Natural killer cell treated with Interleukin-12 subunit alpha and Interleukin-12 subunit beta and Interleukin-15 and Interleukin-18, amount 100 ng/mL, for 72 hours (primary cell): ENCODE results near the gene MEF2B. TPM values are rescaled to one million over a fixed set of nuclear protein-coding genes. Genes with fewer than 3 reads are reported as not detected.
A peak's percentile ranks its signal among the peaks of the same experiment; 100 is the strongest.
"Not testable (repeated sequence)": the region's sequence is repeated elsewhere in the genome, so short reads cannot be mapped to it uniquely, and the experiment has no call there.

Experiments used
- ATAC-seq, 2 donors: fragments of 150-1000 bp; cut with Tn5 transposase in 1 of 2; sonication (Bioruptor Pico), chemical (Tn5 transposase) in 1 of 2; 2 replicates each; pipeline ENCODE4 v1.10.0; 2021
- DNase-seq: peaks from one replicate; pipeline ENCODE4 v3.0.0; 2022; ENCODE audit warnings: low spot score
- H3K27ac Mint-ChIP-seq, 2 donors: 1 replicate in 1 of 2; 2 replicates in 1 of 2; pipeline ENCODE4 v1.8.0; 2022; ENCODE audit warnings: mixed read lengths in 2 of 2, mild to moderate bottlenecking in 1 of 2, moderate library complexity in 1 of 2
- H3K27me3 Mint-ChIP-seq, 2 donors: 1 replicate in 1 of 2; 2 replicates in 1 of 2; pipeline ENCODE4 v1.8.0; 2022; ENCODE audit warnings: mixed read lengths in 2 of 2
- H3K36me3 Mint-ChIP-seq: one replicate; pipeline ENCODE4 v1.8.0; 2022; ENCODE audit warnings: mixed read lengths
- H3K4me1 Mint-ChIP-seq, 2 donors: 1 replicate in 1 of 2; 2 replicates in 1 of 2; pipeline ENCODE4 v1.8.0; 2022; ENCODE audit warnings: low read depth in 2 of 2, mixed read lengths in 2 of 2, mild to moderate bottlenecking in 1 of 2
- H3K4me3 Mint-ChIP-seq: one replicate; pipeline ENCODE4 v1.8.0; 2022; ENCODE audit warnings: mixed read lengths
- H3K9me3 Mint-ChIP-seq: 2 replicates; pipeline ENCODE4 v1.8.0; 2022; ENCODE audit warnings: mixed read lengths
- total RNA-seq, 2 donors: library from RNA; stranded (reverse); gene quantifications; one replicate each; pipeline ENCODE4 v1.2.3, GENCODE V29; 2022

The MEF2B gene
- total RNA-seq, 2 donors from 2014 or later, result 2.4 to 5.9 TPM

DNA sequence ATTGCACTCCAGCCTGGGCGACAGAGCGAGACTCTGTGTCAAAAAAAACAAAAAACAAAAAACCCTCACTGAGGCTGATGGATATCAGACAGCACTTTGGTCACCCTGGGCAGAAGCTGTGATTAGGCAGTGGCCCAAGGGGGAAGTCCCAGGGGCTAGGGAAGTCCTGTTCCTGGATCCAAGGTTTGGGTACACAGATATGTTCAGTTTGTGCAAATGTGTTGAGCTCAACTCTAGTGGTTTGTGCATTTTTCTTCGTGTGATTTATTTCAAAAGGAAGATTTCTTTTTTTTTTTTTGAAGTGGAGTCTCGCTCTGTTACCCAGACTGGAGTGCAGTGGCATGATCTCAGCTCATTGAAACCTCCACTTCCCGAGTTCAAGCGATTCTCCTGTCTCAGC lies 12.3 kb downstream of the MEF2B start:
- H3K27ac Mint-ChIP-seq, result no peak overlapping the region
- no peaks in the 10 kb centered on the region for H3K27me3 Mint-ChIP-seq
- DNase-seq (no peak), ATAC-seq (no peak)
- H3K36me3 Mint-ChIP-seq, result no peaks in the 10 kb centered on the region
- H3K4me3 Mint-ChIP-seq, result no peak overlapping the region
- no peaks in the 10 kb centered on the region for H3K9me3 Mint-ChIP-seq
- H3K4me1 Mint-ChIP-seq, result peaks cover 3 to 6% of the 10 kb centered on the region in 2 donors

DNA sequence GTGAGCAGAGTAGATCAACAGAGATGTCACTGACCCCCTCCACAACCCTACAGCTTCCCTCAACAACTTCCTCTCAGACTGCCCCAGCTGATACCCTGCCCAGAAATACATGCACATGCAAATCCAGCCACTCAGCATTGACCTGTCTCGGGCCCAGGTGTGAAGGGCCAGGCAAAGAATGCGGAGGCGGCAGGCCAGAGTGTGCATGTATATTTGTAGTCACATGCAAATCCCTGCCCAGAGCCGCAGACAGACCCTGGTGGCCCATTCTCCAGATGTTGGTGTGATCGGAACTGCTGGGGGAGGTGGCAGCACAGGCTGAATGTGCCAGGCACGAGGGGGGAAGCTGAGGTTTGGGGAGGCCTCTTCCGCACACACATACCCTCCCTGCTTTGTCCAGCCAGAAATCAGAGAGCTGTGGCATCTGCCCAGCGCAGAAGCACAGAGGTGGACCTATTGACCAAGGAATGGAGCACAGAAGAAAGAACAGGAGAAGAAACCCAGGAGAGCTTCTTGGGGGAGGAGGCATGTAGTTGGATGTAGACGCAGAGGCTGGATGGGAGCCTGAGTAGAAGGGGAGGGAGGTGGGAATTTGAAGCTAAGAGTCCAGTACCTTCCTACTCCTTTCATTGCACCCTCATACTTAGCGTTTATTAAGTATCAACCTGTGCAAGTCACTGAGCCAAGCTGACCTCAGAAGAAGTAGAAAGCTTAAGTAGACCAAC lies 14.4 kb downstream of the MEF2B start:
- H3K4me3 Mint-ChIP-seq, result no peak overlapping the region
- H3K27me3 Mint-ChIP-seq, result no peaks in the 10 kb centered on the region
- DNase-seq (no peak), ATAC-seq (no peak)
- H3K36me3 Mint-ChIP-seq, result no peaks in the 10 kb centered on the region
- no peaks in the 10 kb centered on the region for H3K9me3 Mint-ChIP-seq
- no peak overlapping the region for H3K27ac Mint-ChIP-seq
- no peaks in the 10 kb centered on the region for H3K4me1 Mint-ChIP-seq

DNA sequence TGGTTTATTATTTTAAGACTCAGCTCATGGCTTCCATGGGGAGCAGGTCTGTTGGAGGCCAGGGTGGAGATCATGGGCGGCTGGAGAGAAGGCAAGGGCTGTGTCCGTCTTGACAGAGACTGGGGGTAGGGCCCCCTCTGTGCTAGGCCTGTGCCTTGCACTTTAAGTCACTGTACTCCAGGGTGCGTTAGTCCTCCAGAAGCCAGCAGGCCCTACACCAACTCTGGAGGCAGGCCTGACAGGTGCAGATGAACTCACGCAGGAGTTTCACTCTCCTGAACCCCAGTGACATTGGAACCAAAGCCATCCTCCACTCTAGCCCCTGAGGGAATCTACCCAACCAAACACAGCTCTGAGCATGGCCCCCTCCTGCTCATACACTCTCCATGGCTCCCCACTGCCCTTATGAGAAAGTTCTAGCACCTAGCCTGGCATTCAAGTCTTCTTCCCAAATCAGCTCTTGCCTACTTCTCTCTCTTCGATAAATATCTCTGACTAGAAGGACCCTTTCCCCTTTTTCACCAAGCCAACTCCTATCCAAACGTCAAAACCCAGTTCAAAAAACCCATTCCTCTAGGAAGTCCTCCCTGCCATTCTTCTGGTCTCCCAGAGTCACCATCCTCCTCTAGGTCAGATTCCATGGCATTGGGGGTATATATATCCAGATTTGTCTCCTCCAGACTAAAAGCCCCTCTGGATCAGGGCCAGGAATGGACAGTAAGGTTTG lies 15.1 kb downstream of the MEF2B start:
- H3K36me3 Mint-ChIP-seq, result no peaks in the 10 kb centered on the region
- no peaks in the 10 kb centered on the region for H3K27me3 Mint-ChIP-seq
- no peak overlapping the region for H3K27ac Mint-ChIP-seq
- ATAC-seq, result peak in 1 of 2 donors; percentile 9
- DNase-seq, result no peak
- no peaks in the 10 kb centered on the region for H3K9me3 Mint-ChIP-seq
- H3K4me1 Mint-ChIP-seq, result no peaks in the 10 kb centered on the region
- no peak overlapping the region for H3K4me3 Mint-ChIP-seq

DNA sequence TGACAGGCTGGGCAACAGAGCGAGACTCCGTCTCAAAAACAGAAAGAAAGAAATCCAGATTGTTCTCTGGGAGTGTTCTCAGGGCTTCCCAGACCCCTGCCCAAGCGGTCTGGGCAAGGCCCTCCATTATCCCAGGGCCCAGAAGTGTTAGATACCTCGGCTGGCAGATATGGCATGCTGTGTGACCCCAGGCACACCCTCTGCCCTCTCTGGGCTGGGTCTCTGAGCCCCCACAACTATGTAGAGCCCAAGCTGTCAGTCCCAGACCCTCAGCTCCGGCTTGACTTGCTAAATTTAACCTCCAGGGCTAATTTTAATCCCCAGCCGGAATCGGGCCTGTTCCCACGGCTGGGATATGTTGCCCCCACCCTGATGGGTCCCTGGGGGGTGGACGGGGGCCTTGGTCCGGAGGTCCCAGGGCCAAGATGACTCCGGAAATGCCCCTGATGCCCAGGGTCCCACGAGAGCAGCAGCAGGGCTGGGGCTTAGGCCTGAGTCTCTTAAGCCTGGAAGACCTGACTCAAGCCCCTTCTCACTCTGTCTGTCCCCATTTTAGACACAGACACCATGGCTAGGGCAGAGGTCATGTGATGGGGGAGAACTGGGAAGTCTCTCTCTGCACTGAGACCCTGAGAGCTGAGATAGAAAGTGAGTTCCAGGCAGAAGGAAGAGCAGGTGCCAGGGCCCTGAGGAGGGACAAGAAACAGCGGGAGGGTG lies 17.2 kb downstream of the MEF2B start:
- H3K4me1 Mint-ChIP-seq, result no peaks in the 10 kb centered on the region
- ATAC-seq (no peak), DNase-seq (no peak)
- H3K27ac Mint-ChIP-seq, result no peak overlapping the region
- H3K9me3 Mint-ChIP-seq, result no peaks in the 10 kb centered on the region
- no peak overlapping the region for H3K4me3 Mint-ChIP-seq
- H3K27me3 Mint-ChIP-seq, result no peaks in the 10 kb centered on the region
- no peaks in the 10 kb centered on the region for H3K36me3 Mint-ChIP-seq

DNA sequence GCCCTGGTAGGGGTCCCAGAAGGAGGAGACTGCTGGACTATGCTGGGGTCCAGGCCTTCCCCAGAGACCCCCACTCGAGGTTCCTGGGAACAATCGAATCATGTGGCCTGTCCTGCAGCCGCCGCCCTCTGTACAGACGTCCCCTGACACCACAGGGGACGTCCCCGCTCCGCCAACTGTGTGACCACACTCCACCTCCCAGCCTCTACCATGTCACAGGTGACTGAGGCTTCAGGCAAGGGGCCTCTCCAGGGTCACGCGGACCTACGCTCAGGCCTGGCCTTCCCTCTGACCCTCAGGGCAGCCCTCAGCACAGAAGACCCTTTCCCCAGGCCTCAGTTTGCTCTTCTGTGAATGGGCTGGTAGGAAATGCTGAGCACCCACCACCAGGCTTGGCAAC lies 18.6 kb downstream of the MEF2B start:
- DNase-seq (no peak), ATAC-seq (peak in 1 of 2 donors; percentile 41)
- no peaks in the 10 kb centered on the region for H3K4me1 Mint-ChIP-seq
- H3K27ac Mint-ChIP-seq, result no peak overlapping the region
- H3K36me3 Mint-ChIP-seq, result no peaks in the 10 kb centered on the region
- H3K9me3 Mint-ChIP-seq, result no peaks in the 10 kb centered on the region
- H3K4me3 Mint-ChIP-seq, result no peak overlapping the region
- no peaks in the 10 kb centered on the region for H3K27me3 Mint-ChIP-seq

DNA sequence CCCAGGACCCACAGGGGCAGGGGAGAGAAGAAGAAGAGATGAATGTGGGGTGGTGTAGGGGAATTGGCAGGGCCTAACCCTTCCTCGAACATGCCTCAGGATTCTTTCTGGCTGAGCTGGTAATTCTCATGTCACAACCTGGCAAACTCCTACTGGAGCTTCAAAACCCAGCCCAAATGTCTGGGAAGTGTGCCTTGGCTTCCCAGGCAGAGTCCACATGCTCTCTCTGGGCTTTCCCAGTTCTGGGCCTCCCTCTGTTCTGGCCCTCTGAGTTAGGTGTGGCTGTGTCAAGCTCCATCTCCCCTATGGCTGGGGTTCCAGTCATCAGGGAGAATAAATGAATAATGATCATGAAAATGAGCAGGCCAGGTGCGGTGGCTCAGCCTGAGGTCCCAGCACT lies 20.6 kb downstream of the MEF2B start:
- no peak for DNase-seq
- Mint-ChIP-seq H3K4me3 (no peak overlapping the region), H3K9me3 (no peaks in the 10 kb centered on the region), H3K27ac (no peak overlapping the region), H3K4me1 (no peaks in the 10 kb centered on the region), H3K36me3 (no peaks in the 10 kb centered on the region), H3K27me3 (no peaks in the 10 kb centered on the region)
- ATAC-seq, result no peak

DNA sequence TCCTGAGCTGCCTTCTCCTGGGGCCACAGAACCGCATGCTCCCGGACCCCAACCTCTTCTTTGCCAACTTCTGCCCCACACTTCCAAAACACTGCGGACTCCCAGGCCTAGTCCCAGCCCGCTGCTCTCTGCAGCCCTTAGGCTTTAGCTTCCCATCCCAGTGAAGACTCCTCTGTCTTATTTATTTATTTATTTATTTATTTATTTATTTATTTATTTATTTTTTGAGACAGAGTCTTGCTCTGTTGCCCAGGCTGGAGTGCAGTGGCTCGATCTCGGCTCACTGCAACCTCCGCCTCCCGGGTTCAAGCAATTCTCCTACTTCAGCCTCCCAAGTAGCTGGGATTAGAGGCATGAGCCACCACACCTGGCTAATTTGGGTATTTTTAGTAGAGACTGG lies 21.6 kb downstream of the MEF2B start:
- H3K4me1 Mint-ChIP-seq, H3K4me3 Mint-ChIP-seq, H3K27me3 Mint-ChIP-seq, H3K36me3 Mint-ChIP-seq, H3K27ac Mint-ChIP-seq, DNase-seq, ATAC-seq, H3K9me3 Mint-ChIP-seq: not testable (repeated sequence)

DNA sequence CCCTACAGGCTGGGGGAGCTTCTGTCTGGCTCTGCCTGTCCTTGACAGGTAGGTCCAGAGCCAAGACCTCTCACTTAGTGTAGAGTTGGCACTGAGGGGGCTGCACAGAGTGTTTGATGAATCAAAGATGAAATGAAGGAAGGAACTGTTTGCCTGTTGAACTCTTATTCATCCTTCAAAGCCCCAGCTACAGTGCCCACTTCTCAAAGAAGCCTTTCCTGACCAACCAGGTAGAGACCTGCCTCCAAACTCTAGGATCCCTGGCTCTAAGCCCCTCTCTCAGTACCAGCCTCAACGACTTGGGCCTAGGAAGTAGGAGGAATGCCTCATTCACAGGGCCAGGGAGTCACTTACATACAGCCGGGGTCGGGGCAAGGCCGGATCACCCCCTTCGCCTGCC lies 22.7 kb downstream of the MEF2B start:
- Mint-ChIP-seq H3K36me3 (no peaks in the 10 kb centered on the region), H3K27me3 (no peaks in the 10 kb centered on the region), H3K27ac (no peak overlapping the region), H3K4me3 (no peak overlapping the region), H3K4me1 (no peaks in the 10 kb centered on the region), H3K9me3 (no peaks in the 10 kb centered on the region)
- ATAC-seq, result no peak
- no peak for DNase-seq

DNA sequence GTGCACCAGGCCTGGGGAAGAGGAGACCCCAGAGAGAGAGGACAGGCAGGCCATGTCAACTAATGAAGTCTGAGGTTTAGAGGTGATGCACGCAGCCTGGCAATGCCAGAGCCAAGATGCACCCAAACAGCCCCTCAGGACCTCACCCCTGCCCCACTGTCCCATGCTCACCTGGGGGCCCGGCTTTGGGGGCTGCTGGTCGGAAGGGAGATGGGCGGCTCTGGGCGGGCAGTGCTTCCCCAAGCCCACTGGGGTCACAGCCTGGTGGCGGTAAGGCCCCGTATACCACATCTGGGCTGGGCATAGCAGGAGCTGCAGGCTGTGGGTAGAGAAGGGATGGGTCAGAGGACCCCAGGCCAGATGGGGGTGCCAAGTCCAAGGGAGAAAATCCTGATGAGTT lies 23.2 kb downstream of the MEF2B start:
- ATAC-seq, result no peak
- H3K9me3 Mint-ChIP-seq, result no peaks in the 10 kb centered on the region

DNA sequence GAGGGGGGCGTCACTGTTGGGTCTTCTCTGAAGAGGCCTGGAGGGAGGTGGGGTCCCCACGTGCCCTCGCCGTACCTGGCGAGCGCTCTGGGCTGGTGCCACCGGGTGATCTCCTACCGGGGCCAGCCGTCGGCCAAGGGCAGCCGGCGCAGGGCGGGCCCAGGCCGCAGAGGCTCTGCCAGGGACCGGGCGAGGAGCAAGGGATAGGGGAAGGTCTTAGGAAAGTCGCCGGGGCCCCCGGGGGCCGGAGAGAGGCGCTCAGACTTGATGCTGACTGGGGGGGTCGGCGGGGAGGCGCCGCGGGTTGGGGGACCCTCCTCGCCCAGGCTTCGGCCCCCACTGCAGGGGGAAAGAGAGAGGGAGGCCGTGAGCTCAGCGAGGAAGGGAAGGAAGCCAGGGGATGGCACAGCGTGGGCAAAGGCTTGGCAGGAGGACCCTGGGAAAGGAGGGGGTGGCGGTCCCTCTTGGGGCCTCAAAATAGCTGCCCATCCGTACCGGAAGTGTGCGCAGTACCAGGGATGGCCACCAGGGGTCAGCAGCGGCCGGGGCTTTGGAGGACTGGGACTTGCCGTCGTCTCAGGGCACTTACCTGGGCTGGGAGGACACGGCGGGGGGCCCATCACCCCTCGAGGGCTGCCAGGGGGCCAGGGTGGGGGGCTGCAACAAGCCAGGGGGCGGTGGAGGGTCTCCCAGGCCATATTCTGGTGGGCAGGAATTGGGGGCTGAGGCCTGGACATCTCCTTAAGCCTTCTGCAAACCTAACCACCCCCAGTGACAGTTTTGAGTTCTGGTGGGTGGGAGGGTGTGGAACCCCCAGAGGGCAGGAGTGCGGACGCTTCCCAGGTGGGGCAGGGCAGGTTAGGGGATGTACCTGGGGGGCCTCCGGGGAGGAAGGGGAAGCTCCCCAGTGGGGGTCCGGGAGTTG lies 24.1 kb downstream of the MEF2B start:
- no peaks in the 10 kb centered on the region for H3K27me3 Mint-ChIP-seq
- H3K36me3 Mint-ChIP-seq, result no peaks in the 10 kb centered on the region
- no peak overlapping the region for H3K4me3 Mint-ChIP-seq
- H3K4me1 Mint-ChIP-seq, result no peaks in the 10 kb centered on the region
- DNase-seq (peak; percentile 85), ATAC-seq (peak; percentile 78 to 80)
- no peak overlapping the region for H3K27ac Mint-ChIP-seq
- H3K9me3 Mint-ChIP-seq, result no peaks in the 10 kb centered on the region

More for the DNA sequence above, 23.2 kb downstream of the MEF2B start:
- Mint-ChIP-seq H3K27ac (no peak overlapping the region), H3K4me3 (no peak overlapping the region), H3K36me3 (no peaks in the 10 kb centered on the region), H3K4me1 (no peaks in the 10 kb centered on the region), H3K27me3 (no peaks in the 10 kb centered on the region)
- no peak for DNase-seq

DNA sequence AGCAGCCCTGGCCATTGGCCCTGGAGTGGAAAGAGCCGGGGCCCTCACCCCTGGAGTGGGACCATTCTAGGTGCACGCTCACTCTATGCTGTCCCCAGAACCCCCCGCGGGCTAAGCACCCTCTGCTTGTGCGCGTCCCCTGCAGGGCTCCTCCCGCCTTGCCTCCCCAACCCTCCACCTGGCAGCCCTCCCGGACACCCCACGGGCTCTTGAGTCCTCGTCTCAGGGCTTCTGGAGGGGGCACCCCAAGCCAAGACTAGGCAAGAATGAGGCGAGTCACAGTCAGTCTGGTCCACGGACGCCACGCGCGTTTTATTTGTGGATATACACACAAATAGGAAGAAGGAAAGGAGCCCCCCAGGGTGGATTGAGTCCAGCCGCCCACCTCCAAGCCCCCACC lies 24.8 kb downstream of the MEF2B start:
- Mint-ChIP-seq H3K27me3 (no peaks in the 10 kb centered on the region), H3K9me3 (no peaks in the 10 kb centered on the region), H3K4me1 (no peaks in the 10 kb centered on the region), H3K4me3 (no peak overlapping the region), H3K36me3 (no peaks in the 10 kb centered on the region), H3K27ac (no peak overlapping the region)
- no peak for ATAC-seq
- DNase-seq, result no peak

DNA sequence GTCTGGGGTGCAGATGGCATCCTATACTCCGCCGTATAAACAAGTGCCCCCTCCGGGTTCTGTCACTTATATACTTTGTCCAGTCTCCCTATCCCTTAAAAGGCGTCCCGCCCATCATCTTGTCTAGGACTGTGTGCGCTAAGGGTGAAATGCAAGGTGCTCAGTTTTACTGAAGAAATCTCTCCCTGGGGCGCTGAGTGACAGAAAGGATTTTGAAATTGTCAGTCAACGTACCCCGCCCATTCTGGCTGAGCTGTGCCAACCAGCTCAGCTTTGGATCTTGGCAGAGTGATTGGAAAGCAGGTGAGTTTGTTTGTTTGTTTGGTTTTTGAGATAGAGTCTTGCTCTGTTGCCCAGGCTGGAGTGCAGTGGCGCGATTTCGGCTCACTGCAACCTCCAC lies 27.7 kb downstream of the MEF2B start:
- Mint-ChIP-seq H3K4me1 (peaks cover 16 to 17% of the 10 kb centered on the region in 2 donors), H3K4me3 (no peak overlapping the region)
- DNase-seq, result no peak

DNA sequence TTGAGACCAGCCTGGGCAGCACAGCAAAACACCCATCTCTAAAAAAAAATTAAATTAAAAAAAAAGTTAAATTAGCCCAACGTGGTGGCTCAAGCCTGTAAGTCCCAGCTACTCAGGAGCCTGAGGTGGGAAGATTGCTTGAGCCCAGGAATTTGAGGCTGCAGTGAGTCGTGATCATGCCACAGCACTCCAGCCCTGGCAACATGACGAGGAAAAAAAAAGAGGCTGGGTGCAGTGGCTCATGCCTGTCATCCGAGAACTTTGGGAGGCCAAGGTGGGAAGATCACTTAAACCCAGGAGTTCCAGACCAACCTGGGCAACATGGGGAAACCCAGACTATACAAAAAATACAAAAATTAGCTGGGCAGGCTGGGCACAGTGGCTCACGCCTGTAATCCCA lies 29.6 kb downstream of the MEF2B start:
- peaks cover 17 to 23% of the 10 kb centered on the region in 2 donors for H3K4me1 Mint-ChIP-seq
- no peak overlapping the region for H3K4me3 Mint-ChIP-seq
- ATAC-seq (no peak), DNase-seq (no peak)
- H3K27me3 Mint-ChIP-seq, result no peaks in the 10 kb centered on the region
- no peaks in the 10 kb centered on the region for H3K9me3 Mint-ChIP-seq
- no peaks in the 10 kb centered on the region for H3K36me3 Mint-ChIP-seq
- no peak overlapping the region for H3K27ac Mint-ChIP-seq

More for the DNA sequence above, 27.7 kb downstream of the MEF2B start:
- Mint-ChIP-seq H3K27me3 (no peaks in the 10 kb centered on the region), H3K9me3 (no peaks in the 10 kb centered on the region), H3K36me3 (no peaks in the 10 kb centered on the region), H3K27ac (no peak overlapping the region)
- ATAC-seq, result no peak
